Neural progenitor cell (in vitro differentiated cells): ENCODE data around the gene GK. TPM values are rescaled to one million over a fixed set of nuclear protein-coding genes. Genes with fewer than 3 reads are reported as not detected.
A peak's percentile ranks its signal among the peaks of the same experiment; 100 is the strongest.

Source experiments
- DNase-seq: peaks from one replicate; pipeline ENCODE4 v3.0.0-alpha.2; 2016; ENCODE audit warnings: low spot score
- H2AFZ ChIP-seq: fragments of 200-600 bp; sonication (generic); replicated peaks from 2 replicates; pipeline ENCODE4 v1.6.1; 2016; ENCODE audit warnings: antibody characterized with exemption
- H3F3A ChIP-seq: fragments of 200-600 bp; sonication (generic); 2 replicates; pipeline ENCODE4 v1.6.1; 2016; ENCODE audit warnings: antibody characterized with exemption, low read depth
- H3K27ac ChIP-seq: fragments of 200-600 bp; sonication (generic); 2 replicates; pipeline ENCODE4 v1.5.1; 2016; ENCODE audit warnings: mild to moderate bottlenecking
- H3K27me3 ChIP-seq: fragments of 200-600 bp; sonication (generic); 2 replicates; pipeline ENCODE4 v1.6.1; 2016; ENCODE audit warnings: mild to moderate bottlenecking, moderate library complexity
- H3K36me3 ChIP-seq: fragments of 200-600 bp; sonication (generic); 2 replicates; pipeline ENCODE4 v1.5.1; 2016
- H3K4me1 ChIP-seq: fragments of 200-600 bp; sonication (generic); 2 replicates; pipeline ENCODE4 v1.6.1; 2016; ENCODE audit warnings: mixed run types
- H3K4me2 ChIP-seq: fragments of 200-600 bp; sonication (generic); 2 replicates; pipeline ENCODE4 v1.6.1; 2016
- H3K4me3 ChIP-seq: fragments of 200-600 bp; sonication (generic); 2 replicates; pipeline ENCODE4 v1.5.1; 2016
- H3K79me2 ChIP-seq: fragments of 200-600 bp; sonication (generic); 2 replicates; pipeline ENCODE4 v1.6.1; 2016; ENCODE audit warnings: low read depth
- H3K9ac ChIP-seq: fragments of 200-600 bp; sonication (generic); 2 replicates; pipeline ENCODE4 v1.6.1; 2016
- H3K9me3 ChIP-seq: fragments of 200-600 bp; sonication (generic); 2 replicates; pipeline ENCODE4 v1.5.1; 2016; ENCODE audit warnings: low read depth
- H4K20me1 ChIP-seq: fragments of 200-600 bp; sonication (generic); 2 replicates; pipeline ENCODE4 v1.6.1; 2016; ENCODE audit warnings: low read depth
- H3K27ac Mint-ChIP-seq: 3 replicates; pipeline ENCODE4 v1.8.0; 2021; ENCODE audit warnings: mixed read lengths
- H3K27me3 Mint-ChIP-seq: 2 replicates; pipeline ENCODE4 v1.8.0; 2022; ENCODE audit warnings: low read depth, mild to moderate bottlenecking, inconsistent platforms, moderate library complexity, mixed read lengths; ENCODE audit not compliant: insufficient read depth
- H3K36me3 Mint-ChIP-seq: 3 replicates; pipeline ENCODE4 v1.8.0; 2021; ENCODE audit warnings: mixed read lengths
- H3K4me1 Mint-ChIP-seq: 3 replicates; pipeline ENCODE4 v1.8.0; 2021; ENCODE audit warnings: mixed read lengths
- H3K4me3 Mint-ChIP-seq: 3 replicates; pipeline ENCODE4 v1.8.0; 2021; ENCODE audit warnings: mild to moderate bottlenecking, moderate library complexity, mixed read lengths
- H3K9me3 Mint-ChIP-seq: 3 replicates; pipeline ENCODE4 v1.8.0; 2020; ENCODE audit warnings: mixed read lengths
- CTCF ChIP-seq: fragments of 200-600 bp; sonication (generic); IDR thresholded peaks from 2 replicates; pipeline ENCODE4 v1.5.1; 2017; ENCODE audit warnings: antibody characterized with exemption, mild to moderate bottlenecking
- EZH2 ChIP-seq: fragments of 200-600 bp; sonication (generic); IDR thresholded peaks from 2 replicates; pipeline ENCODE4 v1.6.1; 2017; ENCODE audit warnings: antibody characterized with exemption, mild to moderate bottlenecking, moderate library complexity
- EZH2phosphoT487 ChIP-seq: fragments of 200-600 bp; sonication (generic); IDR thresholded peaks from 2 replicates; pipeline ENCODE4 v1.6.1; 2017; ENCODE audit warnings: antibody characterized with exemption
- total RNA-seq: library from RNA; depleted of rRNA; stranded (reverse); fragments of >200 nt; gene quantifications from 2 replicates; pipeline ENCODE4 v1.2.3, GENCODE V29; 2015; ENCODE audit warnings: low replicate concordance

The GK gene
- total RNA-seq, 1 donor from 2014 or later = 4.4 TPM

GRCh38 chrX:30733852-30734660 is 80.8 kb downstream of the GK start:
- no peak for TF ChIP-seq EZH2phosphoT487
- no peak for TF ChIP-seq CTCF
- no peak for TF ChIP-seq EZH2
- no peak overlapping the region for H3K4me3 ChIP-seq
- H3K4me1 Mint-ChIP-seq = no peaks in the 10 kb centered on the region
- no peaks in the 10 kb centered on the region for H3K36me3 Mint-ChIP-seq
- H3K27ac Mint-ChIP-seq = no peak overlapping the region
- no peaks in the 10 kb centered on the region for H3K36me3 ChIP-seq
- no peaks in the 10 kb centered on the region for H4K20me1 ChIP-seq
- H3K4me3 Mint-ChIP-seq = no peak overlapping the region
- no peaks in the 10 kb centered on the region for H3F3A ChIP-seq
- H3K27me3 Mint-ChIP-seq = peaks cover 2% of the 10 kb centered on the region
- H3K9me3 ChIP-seq = peaks cover 3% of the 10 kb centered on the region
- H3K4me2 ChIP-seq = no peak overlapping the region
- no peak overlapping the region for H3K27ac ChIP-seq
- no peak overlapping the region for H3K9ac ChIP-seq
- no peak overlapping the region for H2AFZ ChIP-seq
- H3K27me3 ChIP-seq = no peaks in the 10 kb centered on the region
- no peak for DNase-seq
- no peaks in the 10 kb centered on the region for H3K9me3 Mint-ChIP-seq
- H3K79me2 ChIP-seq = no peaks in the 10 kb centered on the region
- no peaks in the 10 kb centered on the region for H3K4me1 ChIP-seq

GRCh38 chrX:30734782-30735181 is 81.6 kb downstream of the GK start:
- no peaks in the 10 kb centered on the region for H3F3A ChIP-seq
- H3K79me2 ChIP-seq = no peaks in the 10 kb centered on the region
- no peaks in the 10 kb centered on the region for H3K36me3 Mint-ChIP-seq
- no peaks in the 10 kb centered on the region for H3K4me1 ChIP-seq
- H3K4me3 Mint-ChIP-seq = no peak overlapping the region
- no peak overlapping the region for H3K27ac ChIP-seq
- H3K36me3 ChIP-seq = no peaks in the 10 kb centered on the region
- H3K27ac Mint-ChIP-seq = no peak overlapping the region
- H2AFZ ChIP-seq = no peak overlapping the region
- H3K9me3 Mint-ChIP-seq = no peaks in the 10 kb centered on the region
- peaks cover 2% of the 10 kb centered on the region for H3K27me3 Mint-ChIP-seq
- H3K9ac ChIP-seq = no peak overlapping the region
- no peaks in the 10 kb centered on the region for H3K27me3 ChIP-seq
- no peak overlapping the region for H3K4me3 ChIP-seq
- no peaks in the 10 kb centered on the region for H4K20me1 ChIP-seq
- no peaks in the 10 kb centered on the region for H3K4me1 Mint-ChIP-seq
- no peak for DNase-seq
- H3K4me2 ChIP-seq = no peak overlapping the region
- TF ChIP-seq CTCF = no peak
- TF ChIP-seq EZH2phosphoT487 = no peak
- no peak for TF ChIP-seq EZH2
- H3K9me3 ChIP-seq = peaks cover 3% of the 10 kb centered on the region

GRCh38 chrX:30735839-30736238 is 82.6 kb downstream of the GK start:
- TF ChIP-seq CTCF = peak; percentile 75
- no peak for TF ChIP-seq EZH2phosphoT487
- H2AFZ ChIP-seq = no peak overlapping the region
- no peaks in the 10 kb centered on the region for H3K4me1 ChIP-seq
- H3K36me3 ChIP-seq = no peaks in the 10 kb centered on the region
- H3K36me3 Mint-ChIP-seq = no peaks in the 10 kb centered on the region
- H3K4me3 Mint-ChIP-seq = no peak overlapping the region
- H3K4me2 ChIP-seq = no peak overlapping the region
- H3K27ac Mint-ChIP-seq = no peak overlapping the region
- no peaks in the 10 kb centered on the region for H3K27me3 ChIP-seq
- H3K9me3 Mint-ChIP-seq = no peaks in the 10 kb centered on the region
- H3K79me2 ChIP-seq = no peaks in the 10 kb centered on the region
- peaks cover 2% of the 10 kb centered on the region for H3K27me3 Mint-ChIP-seq
- peaks cover under 1% of the 10 kb centered on the region for H3F3A ChIP-seq
- no peaks in the 10 kb centered on the region for H3K4me1 Mint-ChIP-seq
- H3K27ac ChIP-seq = no peak overlapping the region
- peaks cover 3% of the 10 kb centered on the region for H3K9me3 ChIP-seq
- no peaks in the 10 kb centered on the region for H4K20me1 ChIP-seq
- peak; percentile 66 for DNase-seq
- H3K4me3 ChIP-seq = no peak overlapping the region
- no peak overlapping the region for H3K9ac ChIP-seq
